ENCODE results near the gene TNFRSF1B.

DNA sequence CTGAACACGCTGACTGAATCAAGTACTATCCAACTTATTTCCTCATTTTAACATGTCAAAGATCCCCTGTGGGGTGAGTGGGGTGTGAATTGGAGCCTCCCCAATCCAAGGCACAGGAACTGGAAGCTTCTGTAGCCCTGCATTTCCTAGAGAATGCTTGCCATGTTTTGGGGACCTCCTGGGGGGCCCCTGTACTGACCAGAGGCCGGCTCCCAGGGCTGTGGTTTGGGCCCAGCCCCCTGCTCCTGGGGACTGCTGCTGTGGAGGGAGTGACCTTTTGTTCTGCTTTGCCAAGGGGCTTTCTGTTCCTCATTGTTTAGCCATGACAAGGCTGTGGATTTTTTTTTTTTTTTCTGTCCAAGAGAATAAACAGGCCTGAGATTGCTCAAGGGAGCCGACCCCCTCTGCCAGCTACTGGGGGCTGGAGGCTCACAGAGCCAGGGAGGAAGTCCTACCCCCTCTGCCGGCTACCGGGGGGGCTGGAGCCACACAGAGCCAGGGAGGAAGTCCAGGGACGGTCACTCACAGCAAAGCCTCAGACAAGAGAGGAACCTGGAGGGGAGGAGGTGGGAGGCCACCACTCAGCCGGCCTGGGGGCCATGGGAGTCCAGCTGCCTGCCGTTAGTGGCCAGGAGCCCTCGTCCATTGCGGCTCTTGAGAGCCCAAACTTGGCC, 17.4 kb downstream of the TNFRSF1B start:
- TF ChIP-seq, protein P1, sequence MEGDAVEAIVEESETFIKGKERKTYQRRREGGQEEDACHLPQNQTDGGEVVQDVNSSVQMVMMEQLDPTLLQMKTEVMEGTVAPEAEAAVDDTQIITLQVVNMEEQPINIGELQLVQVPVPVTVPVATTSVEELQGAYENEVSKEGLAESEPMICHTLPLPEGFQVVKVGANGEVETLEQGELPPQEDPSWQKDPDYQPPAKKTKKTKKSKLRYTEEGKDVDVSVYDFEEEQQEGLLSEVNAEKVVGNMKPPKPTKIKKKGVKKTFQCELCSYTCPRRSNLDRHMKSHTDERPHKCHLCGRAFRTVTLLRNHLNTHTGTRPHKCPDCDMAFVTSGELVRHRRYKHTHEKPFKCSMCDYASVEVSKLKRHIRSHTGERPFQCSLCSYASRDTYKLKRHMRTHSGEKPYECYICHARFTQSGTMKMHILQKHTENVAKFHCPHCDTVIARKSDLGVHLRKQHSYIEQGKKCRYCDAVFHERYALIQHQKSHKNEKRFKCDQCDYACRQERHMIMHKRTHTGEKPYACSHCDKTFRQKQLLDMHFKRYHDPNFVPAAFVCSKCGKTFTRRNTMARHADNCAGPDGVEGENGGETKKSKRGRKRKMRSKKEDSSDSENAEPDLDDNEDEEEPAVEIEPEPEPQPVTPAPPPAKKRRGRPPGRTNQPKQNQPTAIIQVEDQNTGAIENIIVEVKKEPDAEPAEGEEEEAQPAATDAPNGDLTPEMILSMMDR (conservative IDR thresholded peaks at IDR 0.05; ENCODE audit: low read depth in 2 of 2), result no peak
- TF ChIP-seq POLR2AphosphoS5 (IDR thresholded peaks at IDR 0.05; ENCODE audit: low read depth) (no peak), EZH2 (IDR thresholded peaks at IDR 0.05; ENCODE audit: low read depth, unreplicated experiment) (no peak), EZH2phosphoT487 (IDR thresholded peaks at IDR 0.05; ENCODE audit: unreplicated experiment) (no peak), JUNB (IDR thresholded peaks at IDR 0.05; ENCODE audit: unreplicated experiment) (no peak)
- TF ChIP-seq, protein P2, sequence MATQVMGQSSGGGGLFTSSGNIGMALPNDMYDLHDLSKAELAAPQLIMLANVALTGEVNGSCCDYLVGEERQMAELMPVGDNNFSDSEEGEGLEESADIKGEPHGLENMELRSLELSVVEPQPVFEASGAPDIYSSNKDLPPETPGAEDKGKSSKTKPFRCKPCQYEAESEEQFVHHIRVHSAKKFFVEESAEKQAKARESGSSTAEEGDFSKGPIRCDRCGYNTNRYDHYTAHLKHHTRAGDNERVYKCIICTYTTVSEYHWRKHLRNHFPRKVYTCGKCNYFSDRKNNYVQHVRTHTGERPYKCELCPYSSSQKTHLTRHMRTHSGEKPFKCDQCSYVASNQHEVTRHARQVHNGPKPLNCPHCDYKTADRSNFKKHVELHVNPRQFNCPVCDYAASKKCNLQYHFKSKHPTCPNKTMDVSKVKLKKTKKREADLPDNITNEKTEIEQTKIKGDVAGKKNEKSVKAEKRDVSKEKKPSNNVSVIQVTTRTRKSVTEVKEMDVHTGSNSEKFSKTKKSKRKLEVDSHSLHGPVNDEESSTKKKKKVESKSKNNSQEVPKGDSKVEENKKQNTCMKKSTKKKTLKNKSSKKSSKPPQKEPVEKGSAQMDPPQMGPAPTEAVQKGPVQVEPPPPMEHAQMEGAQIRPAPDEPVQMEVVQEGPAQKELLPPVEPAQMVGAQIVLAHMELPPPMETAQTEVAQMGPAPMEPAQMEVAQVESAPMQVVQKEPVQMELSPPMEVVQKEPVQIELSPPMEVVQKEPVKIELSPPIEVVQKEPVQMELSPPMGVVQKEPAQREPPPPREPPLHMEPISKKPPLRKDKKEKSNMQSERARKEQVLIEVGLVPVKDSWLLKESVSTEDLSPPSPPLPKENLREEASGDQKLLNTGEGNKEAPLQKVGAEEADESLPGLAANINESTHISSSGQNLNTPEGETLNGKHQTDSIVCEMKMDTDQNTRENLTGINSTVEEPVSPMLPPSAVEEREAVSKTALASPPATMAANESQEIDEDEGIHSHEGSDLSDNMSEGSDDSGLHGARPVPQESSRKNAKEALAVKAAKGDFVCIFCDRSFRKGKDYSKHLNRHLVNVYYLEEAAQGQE (IDR thresholded peaks at IDR 0.05; ENCODE audit: unreplicated experiment), result no peak

Data from GM23338 (cell line).